ENCODE results near the gene MRPL44. TPM values are rescaled to one million over a fixed set of nuclear protein-coding genes. Genes with fewer than 3 reads are reported as not detected.
"Not testable (repeated sequence)": the region's sequence is repeated elsewhere in the genome, so short reads cannot be mapped to it uniquely, and the experiment has no call there.

The MRPL44 gene
- total RNA-seq, 1 donor from 2014 or later: 32.6 TPM

DNA sequence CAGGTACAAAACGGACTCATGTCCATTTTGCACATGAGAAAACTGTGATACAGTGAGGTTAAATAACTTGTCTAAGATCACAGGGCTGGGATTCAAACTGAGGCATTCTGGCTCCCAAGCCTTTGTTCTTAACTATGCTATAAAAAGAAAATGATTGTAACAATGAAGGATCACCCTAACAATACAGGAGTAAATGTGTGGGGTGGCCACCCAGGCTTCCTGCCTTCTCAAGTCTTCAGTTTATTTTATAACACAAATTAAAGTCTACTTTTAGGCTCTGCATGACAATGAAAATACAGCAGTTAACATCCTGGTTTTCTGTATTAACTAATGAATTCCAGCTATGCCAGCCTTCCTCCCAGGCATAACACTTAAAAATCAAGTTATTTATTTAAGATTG lies 19.7 kb upstream of the MRPL44 start:
- peaks cover 8% of the 10 kb centered on the region for H3K36me3 Mint-ChIP-seq (ENCODE audit: low read depth, unreplicated experiment)
- DNase-seq (ENCODE audit: low read depth) (no peak), FAIRE-seq (no peak)
- Histone ChIP-seq H3K9ac (ENCODE audit: low read length) (no peak overlapping the region), H3K4me1 (ENCODE audit: insufficient read depth, low read length) (peaks cover 33% of the 10 kb centered on the region), H3K36me3 (ENCODE audit: insufficient read depth, low read length) (no peaks in the 10 kb centered on the region), H3K9me3 (ENCODE audit: insufficient read depth, low read depth, low read length) (no peaks in the 10 kb centered on the region), H3K4me3 (ENCODE audit: insufficient read depth, low read depth, low read length) (no peak overlapping the region), H3K79me2 (ENCODE audit: insufficient read depth, low read length) (peaks cover 91% of the 10 kb centered on the region), H3K4me2 (ENCODE audit: low read length) (peak overlapping the region; percentile 46), H3K27ac (ENCODE audit: low read depth, low read length) (no peak overlapping the region), H2AFZ (ENCODE audit: low read depth, low read length) (no peak overlapping the region), H4K20me1 (ENCODE audit: insufficient read depth, low read length) (peaks cover 69% of the 10 kb centered on the region), H3K27me3 (ENCODE audit: insufficient read depth, low read length) (no peaks in the 10 kb centered on the region)
- H3K4me3 Mint-ChIP-seq (ENCODE audit: unreplicated experiment): no peak overlapping the region
- TF ChIP-seq, protein P1, sequence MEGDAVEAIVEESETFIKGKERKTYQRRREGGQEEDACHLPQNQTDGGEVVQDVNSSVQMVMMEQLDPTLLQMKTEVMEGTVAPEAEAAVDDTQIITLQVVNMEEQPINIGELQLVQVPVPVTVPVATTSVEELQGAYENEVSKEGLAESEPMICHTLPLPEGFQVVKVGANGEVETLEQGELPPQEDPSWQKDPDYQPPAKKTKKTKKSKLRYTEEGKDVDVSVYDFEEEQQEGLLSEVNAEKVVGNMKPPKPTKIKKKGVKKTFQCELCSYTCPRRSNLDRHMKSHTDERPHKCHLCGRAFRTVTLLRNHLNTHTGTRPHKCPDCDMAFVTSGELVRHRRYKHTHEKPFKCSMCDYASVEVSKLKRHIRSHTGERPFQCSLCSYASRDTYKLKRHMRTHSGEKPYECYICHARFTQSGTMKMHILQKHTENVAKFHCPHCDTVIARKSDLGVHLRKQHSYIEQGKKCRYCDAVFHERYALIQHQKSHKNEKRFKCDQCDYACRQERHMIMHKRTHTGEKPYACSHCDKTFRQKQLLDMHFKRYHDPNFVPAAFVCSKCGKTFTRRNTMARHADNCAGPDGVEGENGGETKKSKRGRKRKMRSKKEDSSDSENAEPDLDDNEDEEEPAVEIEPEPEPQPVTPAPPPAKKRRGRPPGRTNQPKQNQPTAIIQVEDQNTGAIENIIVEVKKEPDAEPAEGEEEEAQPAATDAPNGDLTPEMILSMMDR (IDR thresholded peaks at IDR 0.05; ENCODE audit: insufficient read depth, low read depth, low read length): no peak
- no peak for TF ChIP-seq EZH2 (IDR thresholded peaks at IDR 0.05; ENCODE audit: insufficient read depth, low read length)
- H3K27me3 Mint-ChIP-seq (ENCODE audit: low read depth, unreplicated experiment): no peaks in the 10 kb centered on the region
- H3K27ac Mint-ChIP-seq (ENCODE audit: unreplicated experiment): no peak overlapping the region
- peaks cover 52% of the 10 kb centered on the region for H3K4me1 Mint-ChIP-seq (ENCODE audit: low read depth, unreplicated experiment)
- H3K9me3 Mint-ChIP-seq (ENCODE audit: unreplicated experiment): no peaks in the 10 kb centered on the region

DNA sequence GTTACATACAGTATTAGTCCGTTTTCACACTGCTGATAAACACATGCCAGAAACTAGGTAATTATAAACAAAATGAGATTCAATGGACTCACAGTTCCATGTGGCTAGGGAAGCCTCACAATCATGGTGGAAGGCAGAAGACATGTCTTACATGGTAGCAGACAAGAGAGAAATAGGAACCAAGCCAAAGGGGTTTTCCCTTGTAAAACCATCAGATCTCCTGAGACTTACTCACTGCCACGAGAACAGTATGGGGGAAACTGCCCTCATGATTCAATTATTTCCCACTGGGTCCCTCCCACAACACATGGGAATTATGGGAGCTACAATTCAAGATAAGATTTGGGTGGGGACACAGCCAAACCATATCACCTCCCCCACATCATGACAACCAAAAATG lies 17.8 kb upstream of the MRPL44 start:
- not testable (repeated sequence) for H3K4me3 Mint-ChIP-seq (ENCODE audit: unreplicated experiment); H3K4me3 ChIP-seq (ENCODE audit: insufficient read depth, low read depth, low read length); H3K27me3 Mint-ChIP-seq (ENCODE audit: low read depth, unreplicated experiment); H3K36me3 ChIP-seq (ENCODE audit: insufficient read depth, low read length); H3K36me3 Mint-ChIP-seq (ENCODE audit: low read depth, unreplicated experiment); FAIRE-seq; H2AFZ ChIP-seq (ENCODE audit: low read depth, low read length); H3K4me2 ChIP-seq (ENCODE audit: low read length); H3K27me3 ChIP-seq (ENCODE audit: insufficient read depth, low read length); H3K9me3 Mint-ChIP-seq (ENCODE audit: unreplicated experiment); H3K9me3 ChIP-seq (ENCODE audit: insufficient read depth, low read depth, low read length); H3K9ac ChIP-seq (ENCODE audit: low read length); H3K27ac ChIP-seq (ENCODE audit: low read depth, low read length)
- Mint-ChIP-seq H3K27ac (ENCODE audit: unreplicated experiment) (peak overlapping the region; percentile 34), H3K4me1 (ENCODE audit: low read depth, unreplicated experiment) (peaks cover 47% of the 10 kb centered on the region)
- Histone ChIP-seq H3K4me1 (ENCODE audit: insufficient read depth, low read length) (peaks cover 33% of the 10 kb centered on the region), H4K20me1 (ENCODE audit: insufficient read depth, low read length) (peaks cover 57% of the 10 kb centered on the region), H3K79me2 (ENCODE audit: insufficient read depth, low read length) (peaks cover 90% of the 10 kb centered on the region)
- peak; percentile 42 for DNase-seq (ENCODE audit: low read depth)

DNA sequence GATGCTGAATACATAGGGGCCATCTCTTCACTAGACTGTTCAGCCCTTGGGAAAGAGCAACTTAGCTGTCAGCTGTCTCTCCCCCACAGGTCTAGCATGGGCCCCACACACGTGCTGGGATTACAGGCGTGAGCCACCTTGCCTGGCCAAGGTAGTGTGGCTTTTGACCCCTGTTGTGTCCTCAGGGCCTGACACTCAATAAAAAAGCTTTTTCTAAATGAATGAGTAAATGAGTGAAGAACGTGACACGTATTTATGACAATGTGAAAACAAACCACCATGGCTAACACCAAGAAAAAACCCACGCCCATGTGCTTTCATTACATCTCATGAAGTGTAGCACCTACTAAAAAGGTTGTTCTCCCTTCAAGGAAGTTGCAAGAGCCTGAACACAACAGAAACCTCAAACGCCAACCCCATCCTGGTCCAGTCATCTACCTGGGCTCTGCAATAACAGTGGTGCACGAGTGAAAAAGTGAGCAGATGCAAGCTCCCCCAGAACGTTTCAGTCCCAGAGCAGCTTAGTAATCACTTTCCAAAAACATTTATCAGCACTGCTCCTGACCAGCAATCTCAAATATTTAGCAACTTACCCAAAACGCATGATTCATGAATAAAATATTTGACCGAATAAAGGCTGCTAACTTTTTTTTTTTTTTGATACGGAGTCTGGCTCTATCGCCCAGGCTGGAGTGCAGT lies 15.5 kb upstream of the MRPL44 start:
- H3K9me3 Mint-ChIP-seq (ENCODE audit: unreplicated experiment): no peaks in the 10 kb centered on the region
- H3K27me3 ChIP-seq (ENCODE audit: insufficient read depth, low read length): no peaks in the 10 kb centered on the region
- H3K79me2 ChIP-seq (ENCODE audit: insufficient read depth, low read length): peaks cover 79% of the 10 kb centered on the region
- TF ChIP-seq, protein P1 (IDR thresholded peaks at IDR 0.05; ENCODE audit: insufficient read depth, low read depth, low read length): no peak
- TF ChIP-seq EZH2 (IDR thresholded peaks at IDR 0.05; ENCODE audit: insufficient read depth, low read length): no peak
- peak overlapping the region; percentile 44 for H3K4me3 ChIP-seq (ENCODE audit: insufficient read depth, low read depth, low read length)
- H3K4me3 Mint-ChIP-seq (ENCODE audit: unreplicated experiment): peak overlapping the region; percentile 28
- DNase-seq (ENCODE audit: low read depth) (peak; percentile 94), FAIRE-seq (no peak)
- peak overlapping the region; percentile 63 for H3K27ac Mint-ChIP-seq (ENCODE audit: unreplicated experiment)
- H3K36me3 ChIP-seq (ENCODE audit: insufficient read depth, low read length): no peaks in the 10 kb centered on the region
- H4K20me1 ChIP-seq (ENCODE audit: insufficient read depth, low read length): peaks cover 35% of the 10 kb centered on the region
- H3K4me2 ChIP-seq (ENCODE audit: low read length): peak overlapping the region; percentile 84
- peak overlapping the region; percentile 82 for H3K27ac ChIP-seq (ENCODE audit: low read depth, low read length)
- peaks cover 29% of the 10 kb centered on the region for H3K4me1 Mint-ChIP-seq (ENCODE audit: low read depth, unreplicated experiment)
- H3K9me3 ChIP-seq (ENCODE audit: insufficient read depth, low read depth, low read length): no peaks in the 10 kb centered on the region
- peaks cover 26% of the 10 kb centered on the region for H3K4me1 ChIP-seq (ENCODE audit: insufficient read depth, low read length)
- no peak overlapping the region for H2AFZ ChIP-seq (ENCODE audit: low read depth, low read length)
- peaks cover 9% of the 10 kb centered on the region for H3K36me3 Mint-ChIP-seq (ENCODE audit: low read depth, unreplicated experiment)
- peak overlapping the region; percentile 42 for H3K9ac ChIP-seq (ENCODE audit: low read length)
- H3K27me3 Mint-ChIP-seq (ENCODE audit: low read depth, unreplicated experiment): no peaks in the 10 kb centered on the region

Measured in astrocyte (in vitro differentiated cells and primary cell).